K562 (cell line): ENCODE measurements around the gene NECTIN1. TPM values are rescaled to one million over a fixed set of nuclear protein-coding genes. Genes with fewer than 3 reads are reported as not detected.

Source experiments
- CHD1 ChIP-seq: fragments of 200-600 bp; sonication (generic); IDR thresholded peaks from one replicate; pipeline ENCODE4 v1.6.1; 2012; ENCODE audit warnings: mild to moderate bottlenecking, moderate library complexity, low read length, inconsistent platforms
- DACH1 ChIP-seq: fragments of 450-650 bp; IDR thresholded peaks from 2 replicates; pipeline ENCODE4 v1.6.1; 2018; ENCODE audit not compliant: partially characterized antibody
- DIDO1 ChIP-seq: fragments of 450-650 bp; IDR thresholded peaks from 2 replicates; pipeline ENCODE4 v1.6.1; 2016; ENCODE audit warnings: low read depth, missing biosample characterization, missing genetic modification characterization
- ZNF232 ChIP-seq: sonication (generic); formaldehyde crosslinking; IDR thresholded peaks from 2 replicates; pipeline ENCODE4 v1.8.0; 2022; ENCODE audit warnings: mild to moderate bottlenecking, missing genetic modification reagents
- ZNF668 ChIP-seq: fragments of 250-450 bp; sonication (Bioruptor Pico); IDR thresholded peaks from 2 replicates; pipeline ENCODE4 v1.8.0; 2022; ENCODE audit warnings: mild to moderate bottlenecking, inconsistent platforms
- ZNF75A ChIP-seq: fragments of 450-650 bp; formaldehyde crosslinking; IDR thresholded peaks from 2 replicates; pipeline ENCODE4 v1.4.0; 2020; ENCODE audit warnings: mild to moderate bottlenecking
- polyA plus RNA-seq, 8 experiments: library from polyadenylated mRNA; depleted of rRNA in 4 of 8; stranded (reverse) in 5 of 8; unstranded in 3 of 8; fragments of >200 nt; fragmentation: Nextera tagmentation in 2 of 8; fragmentation: Illumina TruSeq in 1 of 8; extraction: Ambion mirVana in 2 of 8; extraction: Trizol in 1 of 8; gene quantifications; 2 replicates each; pipeline versions ENCODE4 v1.2.1 to v1.2.3, GENCODE V29; 2011 to 2014; ENCODE audit warnings: inconsistent platforms in 1 of 8, missing spikeins in 1 of 8
- total RNA-seq, 7 experiments: library from RNA; depleted of rRNA in 6 of 7; stranded (reverse); fragments of >200 nt in 6 of 7; fragmentation: Illumina TruSeq in 2 of 7; extraction: Trizol in 2 of 7; gene quantifications; 2 replicates each; pipeline versions ENCODE4 v1.2.1 to v1.2.3, GENCODE V29; 2011 to 2021; ENCODE audit warnings: low replicate concordance in 1 of 7
- TF ChIP-seq, protein P1 (sequence below), 2 experiments: IDR thresholded peaks in 1 of 2; conservative IDR thresholded peaks in 1 of 2; 2 replicates each; pipeline ENCODE4 v1.6.1; 2016; ENCODE audit warnings: low read depth in 2 of 2, mild to moderate bottlenecking in 1 of 2, missing compliant biosample characterization in 1 of 2, missing genetic modification characterization in 1 of 2, moderate library complexity in 1 of 2
- TF ChIP-seq, protein P2 (sequence below): fragments of 450-650 bp; conservative IDR thresholded peaks from 2 replicates; pipeline ENCODE4 v1.6.1; 2016; ENCODE audit warnings: missing genetic modification characterization, low read depth, mild to moderate bottlenecking, missing compliant biosample characterization, moderate library complexity
- TF ChIP-seq, protein P3 (sequence below), 2 experiments: fragments of 450-650 bp; formaldehyde crosslinking in 1 of 2; IDR thresholded peaks; 2 replicates each; pipeline versions ENCODE4 v1.4.0 to v1.6.1; 2014 to 2020; ENCODE audit warnings: mild to moderate bottlenecking in 2 of 2, borderline replicate concordance in 1 of 2, low read depth in 1 of 2
- TF ChIP-seq, protein P4 (sequence below): fragments of 450-650 bp; IDR thresholded peaks from 2 replicates; pipeline ENCODE4 v1.6.1; 2018; ENCODE audit not compliant: partially characterized antibody

The NECTIN1 gene
- total and polyA plus RNA-seq, 9 of the 15 experiments (the other 6 are each of a cell fraction or from before 2014, with no cell fraction given): 0.09 to 0.53 (median 0.23) TPM; not detected in 2

DNA sequence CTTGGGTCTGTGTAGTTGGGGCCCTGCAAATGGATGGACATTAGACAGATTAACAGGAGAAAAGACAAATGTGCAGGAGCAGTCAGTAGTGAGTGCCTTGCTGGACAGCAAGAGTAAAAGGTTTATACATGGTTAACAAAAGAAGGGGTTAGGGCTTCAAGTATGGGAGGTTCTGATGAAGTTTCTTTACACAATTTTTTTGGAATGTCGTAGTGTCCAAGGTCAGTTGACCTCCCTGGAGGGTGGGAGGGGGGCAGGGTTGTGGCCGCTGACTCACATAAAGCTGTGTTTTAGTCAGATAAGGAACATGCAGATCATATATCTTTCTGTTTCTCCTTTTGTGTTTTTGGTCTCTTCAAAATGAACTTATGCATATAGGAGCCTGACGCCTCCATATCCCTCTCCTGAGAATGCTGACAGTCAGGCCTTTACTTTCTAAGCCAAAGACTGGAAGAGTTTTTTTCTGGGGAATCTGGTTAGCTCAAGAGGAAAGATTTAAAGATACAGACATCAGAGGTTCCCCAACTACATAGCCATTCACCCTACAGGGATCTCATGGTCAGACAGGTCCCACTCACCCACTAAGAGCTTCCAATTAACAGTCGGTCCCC lies 134.3 kb downstream of the NECTIN1 start (continued):
- TF ChIP-seq, protein P1, sequence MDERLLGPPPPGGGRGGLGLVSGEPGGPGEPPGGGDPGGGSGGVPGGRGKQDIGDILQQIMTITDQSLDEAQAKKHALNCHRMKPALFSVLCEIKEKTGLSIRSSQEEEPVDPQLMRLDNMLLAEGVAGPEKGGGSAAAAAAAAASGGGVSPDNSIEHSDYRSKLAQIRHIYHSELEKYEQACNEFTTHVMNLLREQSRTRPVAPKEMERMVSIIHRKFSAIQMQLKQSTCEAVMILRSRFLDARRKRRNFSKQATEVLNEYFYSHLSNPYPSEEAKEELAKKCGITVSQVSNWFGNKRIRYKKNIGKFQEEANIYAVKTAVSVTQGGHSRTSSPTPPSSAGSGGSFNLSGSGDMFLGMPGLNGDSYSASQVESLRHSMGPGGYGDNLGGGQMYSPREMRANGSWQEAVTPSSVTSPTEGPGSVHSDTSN (CRISPR knock-in tag; IDR thresholded peaks at IDR 0.05; ENCODE audit: low read depth): no peak
- TF ChIP-seq, protein P1 (tag; conservative IDR thresholded peaks at IDR 0.05; ENCODE audit: low read depth): peak; percentile 89
- TF ChIP-seq DACH1 (no peak), ZNF232 (CRISPR knock-in tag) (no peak), ZNF668 (CRISPR knock-in tag) (no peak), DIDO1 (no peak), CHD1 (no peak), ZNF75A (no peak)
- TF ChIP-seq, protein P2, sequence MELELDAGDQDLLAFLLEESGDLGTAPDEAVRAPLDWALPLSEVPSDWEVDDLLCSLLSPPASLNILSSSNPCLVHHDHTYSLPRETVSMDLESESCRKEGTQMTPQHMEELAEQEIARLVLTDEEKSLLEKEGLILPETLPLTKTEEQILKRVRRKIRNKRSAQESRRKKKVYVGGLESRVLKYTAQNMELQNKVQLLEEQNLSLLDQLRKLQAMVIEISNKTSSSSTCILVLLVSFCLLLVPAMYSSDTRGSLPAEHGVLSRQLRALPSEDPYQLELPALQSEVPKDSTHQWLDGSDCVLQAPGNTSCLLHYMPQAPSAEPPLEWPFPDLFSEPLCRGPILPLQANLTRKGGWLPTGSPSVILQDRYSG: 0 out of 2 replicates have a peak, but pooled peaks have one; percentile 28
- TF ChIP-seq, protein P3, sequence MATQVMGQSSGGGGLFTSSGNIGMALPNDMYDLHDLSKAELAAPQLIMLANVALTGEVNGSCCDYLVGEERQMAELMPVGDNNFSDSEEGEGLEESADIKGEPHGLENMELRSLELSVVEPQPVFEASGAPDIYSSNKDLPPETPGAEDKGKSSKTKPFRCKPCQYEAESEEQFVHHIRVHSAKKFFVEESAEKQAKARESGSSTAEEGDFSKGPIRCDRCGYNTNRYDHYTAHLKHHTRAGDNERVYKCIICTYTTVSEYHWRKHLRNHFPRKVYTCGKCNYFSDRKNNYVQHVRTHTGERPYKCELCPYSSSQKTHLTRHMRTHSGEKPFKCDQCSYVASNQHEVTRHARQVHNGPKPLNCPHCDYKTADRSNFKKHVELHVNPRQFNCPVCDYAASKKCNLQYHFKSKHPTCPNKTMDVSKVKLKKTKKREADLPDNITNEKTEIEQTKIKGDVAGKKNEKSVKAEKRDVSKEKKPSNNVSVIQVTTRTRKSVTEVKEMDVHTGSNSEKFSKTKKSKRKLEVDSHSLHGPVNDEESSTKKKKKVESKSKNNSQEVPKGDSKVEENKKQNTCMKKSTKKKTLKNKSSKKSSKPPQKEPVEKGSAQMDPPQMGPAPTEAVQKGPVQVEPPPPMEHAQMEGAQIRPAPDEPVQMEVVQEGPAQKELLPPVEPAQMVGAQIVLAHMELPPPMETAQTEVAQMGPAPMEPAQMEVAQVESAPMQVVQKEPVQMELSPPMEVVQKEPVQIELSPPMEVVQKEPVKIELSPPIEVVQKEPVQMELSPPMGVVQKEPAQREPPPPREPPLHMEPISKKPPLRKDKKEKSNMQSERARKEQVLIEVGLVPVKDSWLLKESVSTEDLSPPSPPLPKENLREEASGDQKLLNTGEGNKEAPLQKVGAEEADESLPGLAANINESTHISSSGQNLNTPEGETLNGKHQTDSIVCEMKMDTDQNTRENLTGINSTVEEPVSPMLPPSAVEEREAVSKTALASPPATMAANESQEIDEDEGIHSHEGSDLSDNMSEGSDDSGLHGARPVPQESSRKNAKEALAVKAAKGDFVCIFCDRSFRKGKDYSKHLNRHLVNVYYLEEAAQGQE (IDR thresholded peaks at IDR 0.05; ENCODE audit: borderline replicate concordance): peak; percentile 43; the same call in 1 of the 2 replicates
- TF ChIP-seq, protein P3 (CRISPR knock-in tag; IDR thresholded peaks at IDR 0.05; ENCODE audit: low read depth): no peak
- TF ChIP-seq, protein P4, sequence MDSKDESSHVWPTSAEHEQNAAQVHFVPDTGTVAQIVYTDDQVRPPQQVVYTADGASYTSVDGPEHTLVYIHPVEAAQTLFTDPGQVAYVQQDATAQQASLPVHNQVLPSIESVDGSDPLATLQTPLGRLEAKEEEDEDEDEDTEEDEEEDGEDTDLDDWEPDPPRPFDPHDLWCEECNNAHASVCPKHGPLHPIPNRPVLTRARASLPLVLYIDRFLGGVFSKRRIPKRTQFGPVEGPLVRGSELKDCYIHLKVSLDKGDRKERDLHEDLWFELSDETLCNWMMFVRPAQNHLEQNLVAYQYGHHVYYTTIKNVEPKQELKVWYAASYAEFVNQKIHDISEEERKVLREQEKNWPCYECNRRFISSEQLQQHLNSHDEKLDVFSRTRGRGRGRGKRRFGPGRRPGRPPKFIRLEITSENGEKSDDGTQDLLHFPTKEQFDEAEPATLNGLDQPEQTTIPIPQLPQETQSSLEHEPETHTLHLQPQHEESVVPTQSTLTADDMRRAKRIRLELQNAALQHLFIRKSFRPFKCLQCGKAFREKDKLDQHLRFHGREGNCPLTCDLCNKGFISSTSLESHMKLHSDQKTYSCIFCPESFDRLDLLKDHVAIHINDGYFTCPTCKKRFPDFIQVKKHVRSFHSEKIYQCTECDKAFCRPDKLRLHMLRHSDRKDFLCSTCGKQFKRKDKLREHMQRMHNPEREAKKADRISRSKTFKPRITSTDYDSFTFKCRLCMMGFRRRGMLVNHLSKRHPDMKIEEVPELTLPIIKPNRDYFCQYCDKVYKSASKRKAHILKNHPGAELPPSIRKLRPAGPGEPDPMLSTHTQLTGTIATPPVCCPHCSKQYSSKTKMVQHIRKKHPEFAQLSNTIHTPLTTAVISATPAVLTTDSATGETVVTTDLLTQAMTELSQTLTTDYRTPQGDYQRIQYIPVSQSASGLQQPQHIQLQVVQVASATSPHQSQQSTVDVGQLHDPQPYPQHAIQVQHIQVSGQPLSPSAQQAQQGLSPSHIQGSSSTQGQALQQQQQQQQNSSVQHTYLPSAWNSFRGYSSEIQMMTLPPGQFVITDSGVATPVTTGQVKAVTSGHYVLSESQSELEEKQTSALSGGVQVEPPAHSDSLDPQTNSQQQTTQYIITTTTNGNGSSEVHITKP: no peak
